Central memory CD4-positive, alpha-beta T cell (primary cell): Measurements from ENCODE around the gene RYR2.
"Not testable (repeated sequence)": the region's sequence is repeated elsewhere in the genome, so short reads cannot be mapped to it uniquely, and the experiment has no call there.

ENCODE experiments used
- DNase-seq: peaks from one replicate; pipeline ENCODE4 v3.0.0; 2022

Gene RYR2

DNA sequence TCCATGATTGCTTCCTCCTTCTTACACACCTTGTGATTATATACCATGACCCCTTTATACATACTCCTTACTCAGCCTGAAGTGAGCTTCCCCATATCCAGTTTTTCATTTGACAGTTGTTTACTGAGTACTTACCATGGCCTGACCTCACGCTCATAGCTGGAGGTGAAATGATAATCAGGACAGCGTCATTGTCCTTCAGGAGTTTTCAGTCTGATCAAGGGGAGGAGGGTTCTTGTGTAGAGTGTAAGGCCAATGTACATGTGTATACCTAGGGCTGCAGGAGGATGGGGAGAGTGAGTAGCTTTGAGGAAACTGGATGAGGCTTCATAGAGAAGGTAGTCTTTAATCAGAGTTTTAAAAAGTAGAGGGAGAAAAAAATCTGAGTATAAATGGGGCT lies 325.8 kb downstream of the RYR2 start:
- no peak for DNase-seq

- not testable (repeated sequence) for DNase-seq
Observed at GRCh38 chr1:237371477-237371876, 329.5 kb downstream of the RYR2 start.

DNA sequence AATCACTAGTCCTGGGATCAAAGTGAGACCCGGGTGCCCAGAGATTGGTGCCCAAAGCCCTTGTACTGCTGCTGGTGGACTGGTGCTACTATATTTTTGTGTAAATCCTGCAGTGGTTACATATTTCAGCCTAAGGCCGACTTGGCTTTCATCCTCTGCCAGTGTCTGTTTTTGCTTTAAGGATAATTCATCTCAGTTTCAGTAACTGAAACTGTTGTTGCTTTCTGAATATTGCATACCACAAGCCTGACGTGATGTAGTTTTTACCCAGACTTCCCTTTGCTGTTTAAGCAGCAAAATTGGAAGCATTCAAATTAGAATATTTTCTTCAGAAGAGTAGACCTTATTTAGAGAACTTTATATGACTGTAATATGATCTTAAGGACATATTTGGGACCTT lies 341.8 kb downstream of the RYR2 start:
- no peak for DNase-seq

DNA sequence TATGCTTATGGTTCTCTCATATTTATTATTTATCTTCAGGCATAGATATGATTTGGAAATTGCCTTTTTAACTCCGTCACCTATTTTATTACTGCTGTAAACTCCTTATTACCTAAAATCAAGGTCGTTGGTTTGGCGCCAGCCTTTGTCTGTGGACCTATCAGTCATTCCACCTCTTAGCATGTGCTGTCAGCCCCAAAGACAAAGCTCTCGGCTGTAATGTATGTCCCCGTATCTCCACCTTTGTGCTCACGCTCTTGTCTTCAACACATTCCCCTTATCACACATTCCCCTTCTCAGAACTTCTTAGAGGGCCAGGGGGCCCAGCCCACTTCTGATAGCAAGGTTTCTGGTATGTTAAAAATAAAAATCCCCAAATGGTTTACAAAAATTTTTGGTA lies 342.2 kb downstream of the RYR2 start:
- no peak for DNase-seq

- no peak for DNase-seq
Observed at GRCh38 chr1:237386362-237387143, 344.6 kb downstream of the RYR2 start.

DNA sequence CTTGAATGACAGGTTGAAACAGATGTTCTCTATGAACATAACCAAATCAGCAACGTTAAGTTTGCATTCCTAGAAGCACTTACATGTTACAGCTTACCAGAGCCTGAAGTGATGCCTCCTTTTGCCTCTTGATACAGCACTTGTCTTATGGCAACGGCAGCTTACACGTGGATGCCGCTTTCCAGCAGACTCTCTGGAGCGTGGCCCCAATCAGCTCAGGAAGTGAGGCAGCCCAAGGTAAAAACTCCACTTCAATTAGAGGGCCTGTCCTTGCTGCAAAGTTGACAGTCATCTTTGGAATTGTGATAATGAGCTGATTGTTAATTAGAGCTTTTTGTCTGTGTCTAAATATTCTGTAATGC lies 345.1 kb downstream of the RYR2 start:
- no peak for DNase-seq

- DNase-seq, result no peak
Observed at GRCh38 chr1:237390823-237391222, 348.8 kb downstream of the RYR2 start.

GRCh38 chr1:237393632-237394031 lies 351.6 kb downstream of the RYR2 start:
- DNase-seq, result no peak

GRCh38 chr1:237394281-237394680 lies 352.3 kb downstream of the RYR2 start:
- no peak for DNase-seq

DNA sequence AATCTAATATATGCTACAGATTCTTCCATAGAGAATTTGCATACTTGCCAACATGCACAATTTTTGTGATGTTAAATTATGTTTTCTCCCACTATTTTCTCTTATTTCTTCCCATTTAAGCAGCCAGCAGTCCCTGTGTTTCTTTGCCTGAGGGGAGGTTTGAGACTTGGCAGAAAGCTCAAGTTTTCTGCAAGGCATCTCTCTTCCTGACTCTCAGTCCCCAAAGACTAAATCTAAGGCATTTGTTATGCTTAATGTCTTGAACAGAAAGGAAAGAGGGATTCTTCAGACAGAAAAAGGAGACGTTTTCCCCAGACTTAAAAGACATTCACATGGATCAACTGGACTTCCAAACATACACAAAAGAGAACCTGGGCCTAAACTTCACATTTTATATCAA lies 354.4 kb downstream of the RYR2 start:
- DNase-seq, result no peak

- no peak for DNase-seq
Observed at GRCh38 chr1:237398751-237399150, 356.8 kb downstream of the RYR2 start.

- DNase-seq, result no peak
Observed at GRCh38 chr1:237405912-237406311, 363.9 kb downstream of the RYR2 start.

- DNase-seq, result peak; percentile 28
Observed at GRCh38 chr1:237411621-237412020, 369.6 kb downstream of the RYR2 start.

DNA sequence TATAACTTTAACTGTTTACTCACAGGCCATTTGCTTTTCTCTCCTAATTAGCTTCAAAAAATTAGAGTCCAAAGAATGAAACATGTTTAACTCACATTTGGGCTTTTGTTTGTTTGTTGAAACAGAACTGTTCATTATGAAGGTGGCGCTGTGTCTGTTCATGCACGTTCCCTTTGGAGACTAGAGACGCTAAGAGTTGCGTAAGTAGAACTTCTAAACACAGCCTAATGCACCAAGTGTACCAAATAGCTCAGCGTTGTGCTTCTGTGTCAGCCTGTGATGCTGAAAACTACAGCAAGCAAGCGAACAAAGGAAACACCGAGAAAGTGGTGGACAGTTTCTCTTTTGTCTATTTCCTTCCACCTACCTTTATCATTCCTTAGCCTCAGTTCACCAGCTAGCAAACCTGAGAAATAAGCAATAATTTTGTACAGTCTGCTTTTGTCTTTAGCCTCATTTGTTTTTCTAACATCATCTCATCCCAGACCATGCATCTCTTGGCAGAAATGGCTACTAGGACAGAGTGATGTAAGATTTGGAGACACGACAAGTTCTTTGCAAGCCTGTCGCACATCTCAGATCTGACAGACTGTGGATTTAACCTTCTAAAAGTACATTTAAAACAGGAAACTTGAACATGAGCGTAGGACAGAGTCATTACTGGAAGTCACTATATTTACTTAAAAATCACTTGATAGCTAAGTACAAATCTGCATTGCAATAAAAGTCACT lies 375.1 kb downstream of the RYR2 start:
- DNase-seq, result no peak

DNA sequence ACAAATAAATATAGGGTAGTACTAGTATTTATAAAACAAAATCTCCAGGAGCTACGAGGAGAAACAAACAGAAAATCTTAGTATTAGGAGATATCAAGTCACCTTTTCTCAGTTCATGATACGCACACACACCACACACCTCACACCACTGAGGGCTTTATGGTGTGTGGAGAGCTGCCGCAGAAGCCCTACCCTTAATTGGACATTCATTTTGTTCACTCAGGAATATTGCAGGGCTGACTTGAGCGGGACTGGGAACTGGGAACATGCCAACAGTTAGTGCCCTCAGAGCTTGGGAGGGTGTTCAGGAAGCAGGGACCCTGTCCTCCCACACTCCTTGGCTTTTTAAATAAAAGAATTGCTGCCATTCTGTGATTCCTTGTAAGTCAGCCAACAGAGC lies 386.8 kb downstream of the RYR2 start:
- DNase-seq, result no peak

- no peak for DNase-seq
Observed at GRCh38 chr1:237429252-237429651, 387.3 kb downstream of the RYR2 start.

GRCh38 chr1:237431448-237431847 lies 389.5 kb downstream of the RYR2 start:
- no peak for DNase-seq

- no peak for DNase-seq
Observed at GRCh38 chr1:237440346-237440745, 398.4 kb downstream of the RYR2 start.

GRCh38 chr1:237444120-237444790 lies 402.3 kb downstream of the RYR2 start:
- DNase-seq, result no peak

GRCh38 chr1:237448042-237448441 lies 406.1 kb downstream of the RYR2 start:
- no peak for DNase-seq

GRCh38 chr1:237457573-237457972 lies 415.6 kb downstream of the RYR2 start:
- no peak for DNase-seq

DNA sequence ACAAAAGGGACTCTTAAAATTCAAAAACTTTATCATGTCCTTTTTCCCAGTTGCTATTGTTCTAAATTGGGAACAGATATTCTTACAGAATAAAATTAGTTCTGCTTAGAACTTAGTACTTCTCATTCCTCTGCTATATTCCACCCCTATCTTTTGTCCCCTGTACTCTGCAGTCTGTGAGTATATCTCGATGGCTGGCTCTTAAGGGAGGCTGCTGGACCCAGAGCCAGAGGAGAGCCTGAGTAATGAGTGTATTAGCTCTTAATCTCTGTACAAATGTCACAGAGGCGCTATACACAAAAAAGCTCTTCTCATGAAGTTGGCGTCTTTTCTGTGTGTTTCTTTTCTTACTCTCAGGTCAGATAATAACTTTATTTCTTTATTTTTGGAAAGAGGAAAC lies 425.3 kb downstream of the RYR2 start:
- DNase-seq, result no peak

DNA sequence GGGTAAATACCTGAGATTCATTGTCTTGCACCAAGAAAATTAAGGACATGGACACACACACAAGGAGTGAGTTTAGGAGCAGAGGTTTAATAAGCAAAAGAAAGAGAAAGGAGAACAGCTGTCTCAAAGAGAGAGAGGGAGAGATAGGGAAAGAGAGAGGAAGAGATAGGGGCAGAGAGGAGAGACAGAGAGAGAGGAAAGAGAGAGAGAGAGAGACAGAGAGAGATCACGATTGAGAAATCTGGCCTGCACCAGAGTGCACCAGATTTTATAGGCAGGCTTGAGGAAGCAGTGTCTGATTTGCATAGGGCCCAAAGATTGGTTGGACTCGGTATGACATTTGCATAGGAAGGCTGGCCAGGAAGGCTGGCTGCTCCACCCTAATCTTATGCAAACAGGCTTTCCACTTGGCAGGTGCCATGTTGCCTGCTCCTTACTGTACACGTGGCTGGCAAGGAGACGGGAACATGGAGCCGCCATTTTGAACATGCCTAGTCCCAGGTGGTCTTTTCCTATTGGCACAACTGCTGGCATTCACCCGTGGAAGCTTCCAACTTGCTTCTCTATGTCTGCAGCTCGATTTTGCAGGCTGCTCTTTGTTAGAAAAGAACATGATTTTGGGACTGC lies 428.8 kb downstream of the RYR2 start:
- no peak for DNase-seq
